ENCODE measurements around the gene GALNT18.

The GALNT18 gene

DNA sequence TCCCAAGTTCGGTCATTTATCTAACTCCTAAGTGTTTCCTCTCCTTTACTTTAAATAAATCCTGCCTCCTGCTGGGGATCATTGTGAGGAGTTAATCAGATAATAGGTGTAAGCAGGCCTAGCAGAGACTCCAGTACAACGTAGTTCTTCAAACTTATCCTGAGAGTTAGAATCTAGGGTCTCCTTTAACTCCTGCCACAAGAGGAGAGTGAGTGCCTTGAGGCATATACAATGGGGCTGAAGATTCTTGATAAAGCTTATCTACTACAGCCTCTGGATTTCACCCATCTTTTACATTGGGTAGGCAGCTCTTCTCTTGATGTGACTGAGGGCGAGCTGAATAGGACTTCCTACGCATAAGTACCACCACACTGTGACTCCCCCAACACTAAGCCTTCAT, 3.1 kb upstream of the GALNT18 start:
- Histone ChIP-seq H3K79me2 (ENCODE audit: control insufficient read depth, insufficient read depth, low read length, unreplicated experiment) (no peaks in the 10 kb centered on the region), H3K36me3 (ENCODE audit: insufficient read depth, low read length) (no peaks in the 10 kb centered on the region), H3K4me1 (ENCODE audit: control insufficient read depth, insufficient read depth, low read length, unreplicated experiment) (no peaks in the 10 kb centered on the region), H2AFZ (ENCODE audit: low read length, unreplicated experiment) (no peak overlapping the region), H3K4me3 (ENCODE audit: low read depth, low read length) (no peak overlapping the region), H3K27ac (ENCODE audit: low read depth, low read length) (no peak overlapping the region), H3K27me3 (ENCODE audit: insufficient read depth, low read length) (peaks cover 35% of the 10 kb centered on the region)

DNA sequence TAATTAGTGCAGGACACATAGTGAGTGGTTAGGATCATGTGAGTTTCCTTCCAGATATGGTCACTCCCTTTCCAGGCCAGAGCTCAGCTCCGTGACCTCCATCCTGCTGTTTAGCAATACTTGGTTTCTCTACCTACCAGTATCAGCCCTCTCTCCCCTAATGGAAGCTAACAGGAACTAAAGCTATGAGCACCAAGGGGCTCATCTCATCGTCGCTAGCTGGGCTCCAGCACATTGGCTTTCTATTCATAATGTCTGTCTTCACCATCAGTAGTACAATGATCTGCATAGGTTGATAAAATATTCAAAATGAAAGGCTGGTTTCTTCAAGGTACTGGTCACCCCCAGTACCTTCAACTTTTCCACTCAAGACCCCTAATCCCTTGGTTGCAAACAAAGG, 2.4 kb upstream of the GALNT18 start:
- H3K4me3 ChIP-seq (ENCODE audit: low read depth, low read length) = no peak overlapping the region

DNA sequence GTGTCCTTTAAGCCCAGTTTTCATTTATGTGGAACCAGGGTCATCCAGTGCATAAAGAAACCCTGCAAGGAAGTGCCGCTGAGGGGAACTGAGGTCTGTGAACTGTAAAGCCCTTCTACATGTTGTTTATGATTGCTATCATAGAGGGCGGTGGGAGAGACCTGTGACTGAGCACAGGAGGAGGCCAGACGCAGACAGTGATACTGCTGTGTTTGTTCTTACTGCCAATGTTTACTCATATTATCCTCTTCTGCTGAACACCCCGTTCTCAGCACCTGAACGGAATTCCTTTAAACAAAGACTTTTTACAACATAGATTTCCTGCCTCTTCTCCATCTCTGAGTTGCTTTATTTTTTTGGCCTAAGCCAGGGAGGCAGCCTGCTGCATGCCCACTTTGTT, 967 bp upstream of the GALNT18 start:
- H3K79me2 ChIP-seq (ENCODE audit: control insufficient read depth, insufficient read depth, low read length, unreplicated experiment) = no peaks in the 10 kb centered on the region
- H3K27ac ChIP-seq (ENCODE audit: low read depth, low read length) = no peak overlapping the region

More for the DNA sequence above, 2.4 kb upstream of the GALNT18 start:
- no peak overlapping the region for H2AFZ ChIP-seq (ENCODE audit: low read length, unreplicated experiment)
- no peak overlapping the region for H3K27ac ChIP-seq (ENCODE audit: low read depth, low read length)
- H3K79me2 ChIP-seq (ENCODE audit: control insufficient read depth, insufficient read depth, low read length, unreplicated experiment) = no peaks in the 10 kb centered on the region
- no peaks in the 10 kb centered on the region for H3K4me1 ChIP-seq (ENCODE audit: control insufficient read depth, insufficient read depth, low read length, unreplicated experiment)
- H3K27me3 ChIP-seq (ENCODE audit: insufficient read depth, low read length) = peaks cover 35% of the 10 kb centered on the region
- no peaks in the 10 kb centered on the region for H3K36me3 ChIP-seq (ENCODE audit: insufficient read depth, low read length)

DNA sequence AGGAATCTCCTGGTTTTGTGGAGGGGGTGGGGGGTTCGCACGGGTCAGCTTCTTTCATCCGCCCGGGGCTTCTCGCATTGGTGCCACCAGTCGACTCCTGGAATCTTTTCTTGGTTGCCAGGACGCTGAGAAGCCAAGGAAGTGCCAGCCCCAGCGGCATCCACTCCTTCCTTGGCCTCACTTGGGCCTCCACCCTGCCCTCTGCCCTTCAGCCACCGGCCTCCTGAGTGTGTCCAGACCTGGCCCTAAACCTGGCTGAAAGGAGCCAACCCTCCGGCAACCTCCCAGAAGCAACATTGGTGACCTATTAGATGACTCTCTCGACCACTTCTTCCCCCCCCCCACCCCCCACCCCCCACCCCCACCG, 518 bp upstream of the GALNT18 start:
- Histone ChIP-seq H3K27ac (ENCODE audit: low read depth, low read length) (no peak overlapping the region), H3K27me3 (ENCODE audit: insufficient read depth, low read length) (peaks cover 29% of the 10 kb centered on the region), H2AFZ (ENCODE audit: low read length, unreplicated experiment) (peak overlapping the region; percentile 40), H3K79me2 (ENCODE audit: control insufficient read depth, insufficient read depth, low read length, unreplicated experiment) (no peaks in the 10 kb centered on the region), H3K36me3 (ENCODE audit: insufficient read depth, low read length) (no peaks in the 10 kb centered on the region), H3K4me3 (ENCODE audit: low read depth, low read length) (peak overlapping the region; percentile 79; the same call in 1 of the 2 replicates), H3K4me1 (ENCODE audit: control insufficient read depth, insufficient read depth, low read length, unreplicated experiment) (no peaks in the 10 kb centered on the region)

More for the DNA sequence above, 967 bp upstream of the GALNT18 start:
- peaks cover 29% of the 10 kb centered on the region for H3K27me3 ChIP-seq (ENCODE audit: insufficient read depth, low read length)
- no peak overlapping the region for H3K4me3 ChIP-seq (ENCODE audit: low read depth, low read length)
- no peaks in the 10 kb centered on the region for H3K4me1 ChIP-seq (ENCODE audit: control insufficient read depth, insufficient read depth, low read length, unreplicated experiment)
- no peaks in the 10 kb centered on the region for H3K36me3 ChIP-seq (ENCODE audit: insufficient read depth, low read length)
- H2AFZ ChIP-seq (ENCODE audit: low read length, unreplicated experiment) = no peak overlapping the region

DNA sequence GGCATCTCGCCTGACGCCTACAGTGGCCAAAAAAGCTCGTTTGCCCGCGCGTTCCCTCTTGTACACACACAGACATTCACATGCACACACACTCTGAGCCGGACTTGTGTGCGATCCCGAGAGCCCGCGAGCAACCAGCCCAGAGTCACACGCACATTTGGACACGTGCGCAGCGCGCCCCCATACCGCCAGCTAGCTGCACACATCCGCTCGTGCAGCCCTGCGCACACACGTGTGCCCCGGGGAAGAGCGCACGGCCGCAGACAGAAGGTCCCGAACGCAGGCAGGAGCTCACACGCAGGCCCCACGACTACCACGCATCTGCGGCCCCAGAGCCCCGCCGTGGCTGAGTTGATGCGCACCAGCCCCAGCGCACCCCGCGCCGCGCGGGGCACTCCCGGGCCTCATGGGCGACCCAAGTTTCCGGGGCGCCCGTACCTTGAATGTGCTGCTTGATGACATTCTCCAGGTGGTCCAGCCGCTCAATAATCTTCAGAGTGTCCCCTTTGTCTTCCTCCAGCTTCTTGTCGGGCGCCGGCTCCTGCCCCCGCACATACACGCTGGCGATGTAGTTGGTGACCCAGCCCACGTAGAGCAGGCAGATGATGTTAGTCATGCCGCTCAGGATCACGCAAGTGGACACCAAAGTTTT, 758 bp downstream of the GALNT18 start:
- Histone ChIP-seq H3K27me3 (ENCODE audit: insufficient read depth, low read length) (peaks cover 29% of the 10 kb centered on the region), H2AFZ (ENCODE audit: low read length, unreplicated experiment) (peak overlapping the region; percentile 81), H3K27ac (ENCODE audit: low read depth, low read length) (no peak overlapping the region), H3K36me3 (ENCODE audit: insufficient read depth, low read length) (no peaks in the 10 kb centered on the region), H3K4me1 (ENCODE audit: control insufficient read depth, insufficient read depth, low read length, unreplicated experiment) (no peaks in the 10 kb centered on the region), H3K79me2 (ENCODE audit: control insufficient read depth, insufficient read depth, low read length, unreplicated experiment) (no peaks in the 10 kb centered on the region), H3K4me3 (ENCODE audit: low read depth, low read length) (peak overlapping the region; percentile 79)

DNA sequence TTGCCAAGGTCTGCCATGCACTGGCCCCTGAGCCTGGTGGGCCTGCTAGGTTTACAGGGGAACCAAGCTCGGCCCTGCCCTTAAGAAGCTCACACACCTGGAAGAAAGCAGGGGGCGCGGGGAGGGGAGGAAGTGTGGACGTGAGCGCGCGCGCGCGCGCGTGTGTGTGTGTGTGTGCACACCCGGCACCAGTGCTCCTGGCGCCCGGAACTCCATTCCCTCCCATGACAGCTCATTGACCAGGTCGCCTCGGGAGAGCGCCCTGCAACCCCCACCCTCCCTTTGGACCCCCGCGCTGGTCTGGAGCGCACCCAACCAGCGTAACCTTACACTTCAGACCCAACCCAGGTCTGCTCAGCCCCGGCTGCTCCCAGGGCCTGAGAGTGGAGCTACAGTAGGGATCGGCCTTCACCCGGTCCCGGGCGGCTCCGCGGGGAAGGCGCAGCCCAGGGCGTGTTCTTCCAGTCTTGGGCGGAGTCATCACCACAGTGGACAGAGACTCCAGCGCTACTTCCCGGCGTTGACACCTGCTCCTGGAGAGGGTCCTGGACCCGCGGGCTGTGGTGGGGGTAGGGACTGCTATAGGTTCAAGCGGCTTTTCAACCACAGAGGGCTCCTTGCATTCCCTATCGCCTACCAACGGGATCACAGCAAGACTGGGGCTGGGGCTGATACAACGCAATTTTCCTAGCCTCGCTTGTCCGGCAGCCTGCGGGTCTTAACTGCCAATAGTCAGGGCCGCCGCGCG, 1.5 kb downstream of the GALNT18 start:
- Histone ChIP-seq H2AFZ (ENCODE audit: low read length, unreplicated experiment) (peak overlapping the region; percentile 81), H3K27me3 (ENCODE audit: insufficient read depth, low read length) (peaks cover 29% of the 10 kb centered on the region)

DNA sequence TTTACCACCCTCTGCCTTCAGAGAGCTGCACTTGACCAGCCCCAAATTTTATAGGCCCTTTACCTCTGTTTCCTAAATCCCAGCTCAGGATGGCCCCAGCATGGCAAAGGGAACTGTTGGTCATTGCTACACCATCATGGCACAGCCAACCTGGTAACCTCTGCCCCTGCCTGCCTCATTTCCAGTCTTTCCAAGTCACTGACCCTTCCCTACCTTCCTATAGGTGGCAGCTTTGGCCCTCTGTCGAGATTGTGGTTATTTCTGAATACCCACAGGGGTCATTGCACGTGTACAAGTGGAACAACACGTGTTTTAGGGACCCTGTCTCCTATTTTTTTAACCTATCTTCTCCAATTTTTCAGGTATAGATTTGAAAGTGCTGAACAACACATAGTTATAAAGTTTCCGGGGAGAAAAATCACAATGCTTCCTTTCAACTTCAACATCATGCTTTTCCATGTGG, 2.8 kb downstream of the GALNT18 start:
- Histone ChIP-seq H3K27ac (ENCODE audit: low read depth, low read length) (no peak overlapping the region), H3K27me3 (ENCODE audit: insufficient read depth, low read length) (peaks cover 23% of the 10 kb centered on the region), H3K36me3 (ENCODE audit: insufficient read depth, low read length) (no peaks in the 10 kb centered on the region), H3K4me3 (ENCODE audit: low read depth, low read length) (no peak overlapping the region), H3K4me1 (ENCODE audit: control insufficient read depth, insufficient read depth, low read length, unreplicated experiment) (no peaks in the 10 kb centered on the region), H2AFZ (ENCODE audit: low read length, unreplicated experiment) (no peak overlapping the region), H3K79me2 (ENCODE audit: control insufficient read depth, insufficient read depth, low read length, unreplicated experiment) (no peaks in the 10 kb centered on the region)

More for the DNA sequence above, 1.5 kb downstream of the GALNT18 start:
- Histone ChIP-seq H3K36me3 (ENCODE audit: insufficient read depth, low read length) (no peaks in the 10 kb centered on the region), H3K4me1 (ENCODE audit: control insufficient read depth, insufficient read depth, low read length, unreplicated experiment) (no peaks in the 10 kb centered on the region), H3K27ac (ENCODE audit: low read depth, low read length) (no peak overlapping the region), H3K4me3 (ENCODE audit: low read depth, low read length) (peak overlapping the region; percentile 79), H3K79me2 (ENCODE audit: control insufficient read depth, insufficient read depth, low read length, unreplicated experiment) (no peaks in the 10 kb centered on the region)

DNA sequence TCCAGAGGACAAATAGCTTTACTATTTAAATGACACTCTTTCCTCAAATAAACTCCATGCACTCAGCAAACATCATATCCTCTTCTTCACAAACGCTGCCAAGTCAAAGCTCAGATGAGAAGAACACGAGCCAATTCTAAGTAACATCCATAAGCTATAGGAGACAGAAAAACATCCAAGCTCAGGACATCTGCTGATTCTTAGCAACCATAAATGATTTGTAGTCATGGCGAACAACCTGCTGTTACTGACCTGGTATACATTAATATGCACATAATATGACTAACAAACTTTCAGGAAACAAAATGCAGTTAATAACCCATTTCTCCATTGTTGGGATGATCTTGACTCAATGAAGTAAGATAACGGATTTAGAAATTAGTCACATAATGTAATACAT, 6.7 kb downstream of the GALNT18 start:
- H3K36me3 ChIP-seq (ENCODE audit: insufficient read depth, low read length) = no peaks in the 10 kb centered on the region
- no peak overlapping the region for H3K27ac ChIP-seq (ENCODE audit: low read depth, low read length)
- H3K79me2 ChIP-seq (ENCODE audit: control insufficient read depth, insufficient read depth, low read length, unreplicated experiment) = no peaks in the 10 kb centered on the region
- H3K4me1 ChIP-seq (ENCODE audit: control insufficient read depth, insufficient read depth, low read length, unreplicated experiment) = no peaks in the 10 kb centered on the region
- no peak overlapping the region for H2AFZ ChIP-seq (ENCODE audit: low read length, unreplicated experiment)
- no peak overlapping the region for H3K4me3 ChIP-seq (ENCODE audit: low read depth, low read length)
- peaks cover 16% of the 10 kb centered on the region for H3K27me3 ChIP-seq (ENCODE audit: insufficient read depth, low read length)

DNA sequence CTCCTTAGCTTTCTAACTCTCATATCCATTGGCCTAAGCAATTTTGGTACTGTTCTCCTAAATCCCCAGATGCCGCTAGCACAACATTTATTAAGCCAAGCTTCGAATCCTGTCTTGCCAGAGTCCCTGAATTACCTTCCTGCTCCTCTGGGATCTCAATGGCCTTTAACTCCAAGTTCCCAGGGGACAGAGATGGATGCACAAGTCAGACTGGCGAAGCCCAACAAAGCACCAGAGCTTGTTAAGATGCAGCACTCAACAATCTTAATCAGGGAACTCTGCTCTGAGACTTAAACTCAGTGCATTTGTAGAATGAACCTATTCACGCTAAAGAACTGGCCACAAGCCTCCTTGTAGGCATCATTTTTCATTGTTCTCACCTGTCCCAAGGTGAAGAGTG, 9.4 kb downstream of the GALNT18 start:
- Histone ChIP-seq H3K79me2 (ENCODE audit: control insufficient read depth, insufficient read depth, low read length, unreplicated experiment) (no peaks in the 10 kb centered on the region), H2AFZ (ENCODE audit: low read length, unreplicated experiment) (no peak overlapping the region), H3K27me3 (ENCODE audit: insufficient read depth, low read length) (peaks cover 6% of the 10 kb centered on the region; the same call in 1 of the 2 replicates), H3K36me3 (ENCODE audit: insufficient read depth, low read length) (no peaks in the 10 kb centered on the region), H3K27ac (ENCODE audit: low read depth, low read length) (no peak overlapping the region), H3K4me1 (ENCODE audit: control insufficient read depth, insufficient read depth, low read length, unreplicated experiment) (peaks cover 12% of the 10 kb centered on the region), H3K4me3 (ENCODE audit: low read depth, low read length) (no peak overlapping the region)

DNA sequence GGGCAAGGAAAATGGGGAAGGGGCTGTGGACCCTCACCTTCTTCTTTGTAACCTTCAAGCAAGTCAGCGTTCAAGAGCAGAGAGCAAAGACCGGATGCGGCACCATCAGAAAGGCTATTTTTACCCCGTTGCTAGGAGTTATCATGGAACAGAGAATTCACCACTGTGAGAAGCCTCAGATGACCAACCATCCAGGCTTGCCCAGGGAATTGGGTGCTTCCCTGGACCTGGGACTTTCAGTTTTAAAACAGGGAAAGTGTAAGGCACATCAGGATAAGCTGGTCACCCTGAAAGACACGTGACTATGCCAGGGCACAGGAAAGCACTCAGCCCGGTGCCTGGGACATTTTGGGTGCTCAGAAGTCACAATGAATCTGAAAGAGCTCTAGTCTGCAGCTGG, 10.4 kb downstream of the GALNT18 start:
- H3K4me3 ChIP-seq (ENCODE audit: low read depth, low read length) = no peak overlapping the region
- peaks cover 6% of the 10 kb centered on the region; the same call in 1 of the 2 replicates for H3K27me3 ChIP-seq (ENCODE audit: insufficient read depth, low read length)
- H3K4me1 ChIP-seq (ENCODE audit: control insufficient read depth, insufficient read depth, low read length, unreplicated experiment) = peaks cover 12% of the 10 kb centered on the region
- no peaks in the 10 kb centered on the region for H3K79me2 ChIP-seq (ENCODE audit: control insufficient read depth, insufficient read depth, low read length, unreplicated experiment)
- no peak overlapping the region for H2AFZ ChIP-seq (ENCODE audit: low read length, unreplicated experiment)
- no peaks in the 10 kb centered on the region for H3K36me3 ChIP-seq (ENCODE audit: insufficient read depth, low read length)
- no peak overlapping the region for H3K27ac ChIP-seq (ENCODE audit: low read depth, low read length)

DNA sequence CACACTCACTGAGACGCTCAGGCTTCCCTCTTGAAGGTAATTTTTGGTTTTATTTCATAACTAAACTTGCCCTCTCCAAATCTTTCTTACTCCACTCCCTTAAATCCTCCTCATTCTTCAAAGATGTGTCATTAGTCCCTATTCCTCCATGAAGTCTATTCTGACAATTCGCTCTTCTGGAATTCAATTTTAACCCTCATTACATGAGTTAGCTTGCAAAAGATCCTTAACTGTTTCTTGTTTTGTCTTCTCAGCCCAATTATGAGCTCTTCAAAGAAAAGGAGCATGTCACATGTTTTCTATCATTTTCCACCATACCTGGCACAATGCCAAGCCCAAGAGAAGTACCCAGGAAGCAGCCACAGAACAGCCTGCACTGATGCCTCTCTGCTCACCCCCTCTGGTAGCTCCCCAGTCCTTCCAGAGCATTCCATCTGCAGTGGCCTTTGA, 13.0 kb downstream of the GALNT18 start:
- Histone ChIP-seq H2AFZ (ENCODE audit: low read length, unreplicated experiment) (no peak overlapping the region), H3K4me1 (ENCODE audit: control insufficient read depth, insufficient read depth, low read length, unreplicated experiment) (peaks cover 12% of the 10 kb centered on the region), H3K27ac (ENCODE audit: low read depth, low read length) (no peak overlapping the region), H3K4me3 (ENCODE audit: low read depth, low read length) (no peak overlapping the region), H3K27me3 (ENCODE audit: insufficient read depth, low read length) (peaks cover 9% of the 10 kb centered on the region; the same call in 1 of the 2 replicates), H3K79me2 (ENCODE audit: control insufficient read depth, insufficient read depth, low read length, unreplicated experiment) (no peaks in the 10 kb centered on the region), H3K36me3 (ENCODE audit: insufficient read depth, low read length) (no peaks in the 10 kb centered on the region)
